SH-SY5Y (cell line): ENCODE data around the gene SLC9A9.

Experiments used
- GATA2 ChIP-seq: IDR thresholded peaks from 2 replicates; pipeline ENCODE4 v1.6.1; 2011; ENCODE audit warnings: mild to moderate bottlenecking, low read depth, low read length
- GATA3 ChIP-seq: IDR thresholded peaks from 2 replicates; pipeline ENCODE4 v1.6.1; 2011; ENCODE audit warnings: low read depth, mild to moderate bottlenecking, low read length, moderate library complexity

DNA sequence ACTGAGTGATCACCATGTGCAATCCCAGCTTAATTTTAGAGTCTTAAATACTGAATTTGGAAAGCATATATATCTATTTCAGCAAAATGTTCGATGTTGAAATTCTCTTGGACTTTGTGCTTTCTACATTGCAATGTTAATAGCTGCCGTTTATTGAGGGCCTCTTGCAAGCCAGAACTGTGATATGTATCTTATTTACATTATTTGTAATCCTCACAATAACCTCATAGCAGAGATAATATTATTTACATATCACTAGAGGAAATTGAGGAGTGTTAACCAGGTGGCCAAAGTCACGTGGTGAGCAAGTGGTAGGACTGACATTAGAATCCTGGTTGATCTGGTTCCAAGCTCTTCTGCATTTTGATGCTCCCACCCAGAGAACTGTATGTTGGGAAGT lies 254.1 kb downstream of the SLC9A9 start:
- TF ChIP-seq GATA2: no peak
- TF ChIP-seq GATA3: no peak
